ENCODE measurements around the gene ANKK1.

Gene ANKK1

DNA sequence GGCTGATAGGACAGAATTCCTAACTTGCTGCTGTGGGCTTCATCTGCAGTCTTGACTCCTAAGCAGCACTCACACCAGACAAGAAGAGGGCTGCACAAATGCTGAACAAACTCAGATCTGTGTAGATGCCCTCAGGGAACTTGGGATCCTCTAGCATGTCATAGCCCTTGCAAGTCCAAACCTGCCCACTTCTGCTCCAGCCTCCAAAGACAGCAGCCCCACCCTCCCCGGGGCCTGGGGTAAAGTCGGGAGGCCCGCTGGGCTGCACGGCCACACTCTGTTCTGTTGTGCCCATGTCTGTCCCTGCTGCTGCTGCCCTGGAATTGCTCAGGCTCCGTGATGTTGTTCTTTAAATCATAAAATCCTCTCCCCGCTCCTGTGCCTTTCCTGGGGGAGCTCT, 59.4 kb downstream of the ANKK1 start:
- TF ChIP-seq, protein P1, sequence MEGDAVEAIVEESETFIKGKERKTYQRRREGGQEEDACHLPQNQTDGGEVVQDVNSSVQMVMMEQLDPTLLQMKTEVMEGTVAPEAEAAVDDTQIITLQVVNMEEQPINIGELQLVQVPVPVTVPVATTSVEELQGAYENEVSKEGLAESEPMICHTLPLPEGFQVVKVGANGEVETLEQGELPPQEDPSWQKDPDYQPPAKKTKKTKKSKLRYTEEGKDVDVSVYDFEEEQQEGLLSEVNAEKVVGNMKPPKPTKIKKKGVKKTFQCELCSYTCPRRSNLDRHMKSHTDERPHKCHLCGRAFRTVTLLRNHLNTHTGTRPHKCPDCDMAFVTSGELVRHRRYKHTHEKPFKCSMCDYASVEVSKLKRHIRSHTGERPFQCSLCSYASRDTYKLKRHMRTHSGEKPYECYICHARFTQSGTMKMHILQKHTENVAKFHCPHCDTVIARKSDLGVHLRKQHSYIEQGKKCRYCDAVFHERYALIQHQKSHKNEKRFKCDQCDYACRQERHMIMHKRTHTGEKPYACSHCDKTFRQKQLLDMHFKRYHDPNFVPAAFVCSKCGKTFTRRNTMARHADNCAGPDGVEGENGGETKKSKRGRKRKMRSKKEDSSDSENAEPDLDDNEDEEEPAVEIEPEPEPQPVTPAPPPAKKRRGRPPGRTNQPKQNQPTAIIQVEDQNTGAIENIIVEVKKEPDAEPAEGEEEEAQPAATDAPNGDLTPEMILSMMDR (IDR thresholded peaks at IDR 0.05; ENCODE audit: insufficient read depth, low read depth, low read length, missing control alignments): no peak
- DNase-seq (ENCODE audit: low read depth): no peak
- H3K4me3 ChIP-seq (ENCODE audit: low read depth, low read length): no peak overlapping the region

DNA sequence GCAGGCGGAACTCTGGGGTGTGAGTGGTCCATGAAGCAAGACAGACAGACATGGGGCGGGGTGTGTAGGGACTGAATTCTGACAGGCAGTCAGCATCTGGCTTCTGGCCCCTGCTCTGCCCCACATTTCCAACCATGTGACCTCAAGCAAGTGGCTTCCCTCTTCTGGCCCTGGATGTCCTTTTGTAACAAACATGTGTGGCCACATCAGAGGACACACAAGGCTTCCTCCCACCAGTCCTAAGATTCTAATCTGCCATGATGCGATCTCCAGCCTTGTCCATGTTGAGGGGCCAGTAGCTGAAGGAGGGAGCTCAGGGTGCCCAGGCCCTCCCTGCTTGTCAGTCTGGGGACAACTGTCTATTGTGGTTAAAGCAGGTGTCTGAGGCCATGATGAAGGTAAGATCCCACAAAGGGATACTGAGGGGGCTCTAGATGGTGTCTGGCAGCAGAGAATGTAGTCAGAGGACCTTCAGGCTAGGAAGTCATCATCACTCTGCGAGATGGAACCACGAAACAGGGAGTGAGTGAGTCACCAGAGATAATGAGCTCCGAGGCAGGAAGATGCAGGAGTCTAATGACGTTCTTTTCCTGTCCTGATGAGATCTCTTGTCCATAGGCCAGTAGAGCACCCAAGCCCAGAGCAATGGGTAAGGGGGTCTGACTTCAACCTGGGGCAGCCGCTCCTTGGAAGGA, 60.2 kb downstream of the ANKK1 start:
- TF ChIP-seq, protein P1 (IDR thresholded peaks at IDR 0.05; ENCODE audit: insufficient read depth, low read depth, low read length, missing control alignments): no peak
- peak; percentile 11 for DNase-seq (ENCODE audit: low read depth)
- no peak overlapping the region for H3K4me3 ChIP-seq (ENCODE audit: low read depth, low read length)

DNA sequence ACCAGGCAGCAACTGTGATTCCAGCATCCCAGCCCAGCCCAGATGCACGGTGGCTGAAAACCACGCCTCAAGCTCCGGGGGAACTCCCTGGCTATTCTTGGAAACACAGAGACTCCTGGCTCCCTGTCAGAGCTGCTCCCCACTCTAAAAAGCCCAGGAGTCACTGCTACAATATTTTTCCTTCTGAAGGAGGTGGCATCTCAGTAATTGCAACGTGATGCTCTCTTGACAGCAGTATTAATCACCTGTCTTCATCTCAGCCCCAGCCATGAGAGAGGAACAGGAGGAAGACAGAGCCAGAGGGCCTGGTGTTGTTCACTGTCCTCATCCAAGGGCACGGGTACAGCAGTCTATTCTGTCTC, 60.7 kb downstream of the ANKK1 start:
- TF ChIP-seq, protein P1 (IDR thresholded peaks at IDR 0.05; ENCODE audit: insufficient read depth, low read depth, low read length, missing control alignments): no peak
- H3K4me3 ChIP-seq (ENCODE audit: low read depth, low read length): no peak overlapping the region

DNA sequence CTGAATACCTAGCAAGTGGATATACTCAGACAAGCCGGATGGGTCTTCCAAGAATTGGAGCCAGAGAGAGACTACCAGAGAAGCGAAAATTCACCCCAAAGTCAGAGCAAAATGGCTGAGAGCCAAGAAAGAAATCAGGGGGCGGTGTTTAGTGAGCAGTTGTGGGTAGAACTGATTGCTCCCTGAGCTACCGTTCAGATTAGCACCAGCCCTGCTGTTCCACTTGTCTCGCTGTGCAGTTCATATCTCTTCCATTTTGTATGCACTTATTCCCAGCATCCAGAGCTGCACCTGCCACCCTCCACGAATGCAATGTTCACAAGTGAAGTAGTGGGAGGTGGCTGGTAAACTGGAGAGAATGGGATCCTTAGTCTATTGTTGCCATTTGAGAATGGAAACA, 62.2 kb downstream of the ANKK1 start:
- no peak overlapping the region for H3K4me3 ChIP-seq (ENCODE audit: low read depth, low read length)
- TF ChIP-seq, protein P1 (IDR thresholded peaks at IDR 0.05; ENCODE audit: insufficient read depth, low read depth, low read length, missing control alignments): no peak
- no peak for DNase-seq (ENCODE audit: low read depth)

More for the DNA sequence above, 60.7 kb downstream of the ANKK1 start:
- DNase-seq (ENCODE audit: low read depth): no peak

Measured in GM12865 (cell line).